ENCODE measurements around the gene AFG3L2.
"Not testable (repeated sequence)": the region's sequence is repeated elsewhere in the genome, so short reads cannot be mapped to it uniquely, and the experiment has no call there.

Gene AFG3L2

DNA sequence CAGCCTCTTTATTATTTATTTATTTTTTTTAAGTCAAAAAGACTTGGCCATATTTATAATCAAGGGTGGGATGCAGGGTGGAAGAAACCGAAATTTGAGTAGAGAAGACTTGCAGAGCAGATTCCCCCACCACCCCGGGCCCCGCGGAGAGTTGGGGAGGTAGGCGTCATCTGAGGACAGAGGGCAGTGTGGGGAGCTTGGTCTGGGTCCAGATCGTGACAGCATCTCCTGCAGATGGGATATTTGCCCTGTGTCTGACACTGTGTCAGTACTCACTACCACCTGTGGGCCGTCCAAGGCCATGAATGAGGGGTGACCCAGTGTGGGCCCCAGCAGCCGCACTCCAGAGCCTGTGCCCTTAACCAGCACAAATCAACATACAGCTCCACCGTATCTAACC lies 20.2 kb upstream of the AFG3L2 start:
- no peak for DNase-seq (ENCODE audit: low spot score)

DNA sequence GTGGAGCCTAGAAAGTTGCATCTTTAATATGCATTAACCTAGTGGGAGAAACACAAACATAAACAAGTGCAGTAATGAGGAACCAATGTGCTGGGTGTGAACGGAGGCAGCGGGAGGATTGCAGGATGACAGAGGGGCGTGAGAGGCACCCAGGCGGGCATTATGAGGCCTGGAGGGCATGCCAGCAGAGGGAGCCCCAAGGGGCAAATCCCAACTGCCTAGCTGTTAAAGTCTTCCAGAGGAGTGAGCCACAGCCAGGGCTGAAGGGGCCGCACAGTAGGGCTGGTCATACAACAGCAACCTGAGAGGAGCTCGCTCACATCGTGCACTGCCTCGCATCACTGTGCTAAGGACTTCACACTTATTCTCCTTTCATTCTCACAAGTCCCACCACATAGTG lies 17.4 kb upstream of the AFG3L2 start:
- peak; percentile 79 for DNase-seq (ENCODE audit: low spot score)

DNA sequence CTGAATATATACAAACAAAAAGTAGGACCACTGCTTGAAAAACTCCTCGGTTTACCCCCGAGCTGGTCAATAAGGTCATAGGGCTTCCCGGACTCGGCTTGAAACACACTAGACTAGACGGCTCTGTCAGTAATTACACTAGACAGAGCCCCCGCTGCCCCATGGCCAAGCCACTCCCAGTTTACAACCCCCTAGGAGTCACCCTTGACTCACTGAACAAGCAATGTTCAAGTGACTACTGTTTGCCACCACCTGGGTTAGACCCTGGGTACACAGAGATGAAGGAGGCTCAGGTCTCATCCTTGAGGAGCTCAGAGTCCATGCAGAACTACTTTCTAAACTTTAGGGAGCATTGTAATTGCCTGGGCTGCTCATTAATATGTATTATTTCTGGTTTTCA lies 17.0 kb upstream of the AFG3L2 start:
- no peak for DNase-seq (ENCODE audit: low spot score)

DNA sequence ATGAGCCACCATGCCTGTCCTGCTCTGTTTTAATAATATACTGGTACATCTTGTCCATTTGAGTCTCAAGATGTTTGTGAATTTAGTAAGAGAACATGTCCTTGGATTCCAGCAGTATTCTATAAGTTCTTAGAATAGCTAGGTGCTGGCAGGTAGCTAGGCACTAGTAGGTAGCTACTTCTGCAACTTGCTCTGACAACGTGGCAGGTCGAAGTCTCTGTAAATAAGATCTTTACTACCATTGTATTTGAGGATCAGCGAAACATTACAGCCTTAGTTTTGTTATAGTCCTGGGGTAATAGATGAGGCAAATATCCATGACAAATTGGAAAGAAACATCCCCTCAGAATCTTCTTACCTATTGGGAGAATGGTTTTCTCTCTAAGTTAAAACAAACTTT lies 16.5 kb upstream of the AFG3L2 start:
- no peak for DNase-seq (ENCODE audit: low spot score)

DNA sequence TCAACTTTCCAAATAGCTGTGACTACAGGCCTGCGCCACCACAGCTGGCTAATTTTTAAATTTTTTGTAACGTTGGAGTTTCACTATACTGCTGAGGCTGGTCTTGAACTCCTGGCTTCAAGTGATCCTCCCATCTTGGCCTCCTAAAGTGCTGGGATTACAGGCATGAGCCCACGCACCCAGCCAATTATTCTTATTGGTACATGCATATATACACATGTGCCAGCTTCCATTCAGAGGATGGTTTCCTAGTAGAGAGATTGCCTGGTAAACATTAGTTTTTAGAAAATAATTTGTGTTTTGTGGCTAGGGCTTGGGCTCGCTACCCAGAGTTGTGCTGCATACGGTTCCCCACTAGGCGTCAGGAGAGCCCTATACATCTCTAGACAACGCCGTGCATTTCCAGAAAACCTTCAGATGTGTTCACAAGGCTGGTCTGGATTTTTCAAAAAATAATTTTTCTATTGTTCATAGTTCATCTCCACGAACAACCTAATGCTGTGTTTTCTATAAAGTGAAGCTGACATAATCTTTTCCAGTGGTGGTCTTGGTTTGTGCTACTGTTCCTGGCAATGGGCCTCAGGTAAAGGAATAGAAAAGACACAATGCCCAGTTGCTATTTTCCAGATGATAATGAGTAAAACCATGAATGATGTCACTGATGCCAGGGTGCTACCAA lies 14.6 kb upstream of the AFG3L2 start:
- peak; percentile 87 for DNase-seq (ENCODE audit: low spot score)

DNA sequence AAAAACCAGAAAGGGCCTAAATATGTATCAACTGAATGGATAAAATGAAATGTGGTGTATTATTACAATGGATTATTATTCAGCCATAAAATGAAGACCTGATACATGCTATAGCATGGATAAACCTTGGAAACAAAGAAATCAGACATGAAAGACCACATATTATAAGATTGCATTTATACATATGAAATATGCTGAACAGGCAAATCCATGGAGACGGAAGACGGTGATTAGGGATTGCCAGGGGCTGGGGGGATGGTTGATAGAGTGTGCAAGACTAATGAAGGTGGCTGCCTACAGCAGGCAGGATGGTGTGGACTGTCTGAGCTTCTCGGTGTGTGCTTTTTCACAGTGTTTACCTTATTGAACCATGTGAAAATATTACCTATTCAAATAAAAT lies 11.4 kb upstream of the AFG3L2 start:
- DNase-seq (ENCODE audit: low spot score): no peak

DNA sequence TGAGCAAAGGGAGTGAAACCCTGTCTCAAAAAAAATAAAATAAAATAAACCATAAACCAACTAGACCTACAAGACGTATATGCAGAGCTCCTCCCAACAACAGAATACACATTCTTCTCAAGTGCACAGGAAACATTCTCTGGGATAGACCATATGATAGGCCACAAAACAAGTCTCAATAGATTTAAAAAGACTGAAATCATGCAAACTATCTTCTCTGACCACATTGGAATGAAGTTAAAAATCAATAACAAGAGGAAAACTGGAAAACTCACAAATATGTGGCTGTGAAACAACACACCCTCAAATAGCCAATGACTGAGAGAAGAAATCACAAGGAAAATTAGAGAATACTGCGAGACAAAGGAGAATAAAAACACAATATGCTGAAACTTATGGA lies 7.2 kb upstream of the AFG3L2 start:
- DNase-seq (ENCODE audit: low spot score): no peak

DNA sequence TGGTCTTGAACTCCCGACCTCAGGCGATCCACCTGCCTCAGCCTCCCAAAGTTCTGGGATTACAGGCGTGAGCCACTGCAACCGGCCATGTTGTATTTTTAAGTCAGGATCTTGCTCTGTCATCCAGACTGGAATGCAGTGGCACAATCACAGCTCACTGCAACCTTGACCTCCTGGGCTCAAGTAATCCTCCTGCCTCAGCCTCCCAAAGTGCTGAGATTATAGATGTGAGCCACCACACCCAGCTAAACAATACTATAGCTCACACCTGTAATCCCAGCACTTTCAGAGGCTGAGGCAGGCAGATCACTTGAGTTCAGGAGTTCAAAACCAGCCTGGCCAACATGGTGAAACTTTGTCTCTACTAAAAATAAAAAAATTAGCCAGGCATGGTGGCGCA lies 6.7 kb upstream of the AFG3L2 start:
- not testable (repeated sequence) for DNase-seq (ENCODE audit: low spot score)

DNA sequence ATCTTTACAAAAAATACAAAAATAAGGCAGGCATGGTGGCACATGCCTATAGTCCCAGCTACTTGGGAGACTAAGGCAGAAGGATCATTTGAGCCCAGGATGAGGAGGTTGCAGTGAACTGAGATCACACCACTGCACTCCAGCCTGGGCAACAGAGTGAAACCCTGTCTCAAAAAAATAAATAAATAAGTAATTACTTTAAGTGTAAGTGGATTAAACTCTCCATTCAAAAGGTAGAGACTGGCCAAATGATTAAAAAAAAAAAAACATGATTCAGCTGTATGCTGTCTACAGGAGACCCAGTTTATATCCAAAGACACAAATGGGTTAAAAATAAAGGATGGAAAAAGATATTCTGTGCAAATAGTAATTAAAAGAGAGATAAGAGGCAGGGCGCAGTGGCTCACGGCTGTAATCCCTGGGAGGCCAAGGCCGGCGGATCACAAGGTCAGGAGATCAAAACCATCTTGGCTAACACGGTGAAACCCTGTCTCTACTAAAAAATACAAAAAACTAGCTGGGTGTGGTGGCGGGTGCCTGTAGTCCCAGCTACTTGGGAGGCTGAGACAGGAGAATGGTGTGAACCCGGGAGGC lies 5.3 kb upstream of the AFG3L2 start:
- not testable (repeated sequence) for DNase-seq (ENCODE audit: low spot score)

DNA sequence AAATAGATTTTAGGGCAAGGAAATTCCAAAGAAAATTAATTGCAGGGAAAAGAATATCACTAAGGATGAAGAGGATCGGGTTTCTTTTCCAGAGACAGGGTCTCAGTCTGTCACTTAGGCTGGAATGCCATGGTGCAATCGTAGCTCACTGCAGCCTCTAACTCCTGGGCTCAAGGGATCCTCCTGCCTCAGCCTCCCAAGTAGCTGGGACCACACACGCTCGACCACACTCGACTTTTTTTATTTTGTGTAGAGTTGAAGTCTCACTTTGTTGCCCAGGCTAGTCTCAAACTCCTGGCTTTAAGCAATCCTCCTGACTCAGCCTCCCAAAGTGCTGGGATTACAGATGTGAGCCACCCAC lies 1.2 kb upstream of the AFG3L2 start:
- DNase-seq (ENCODE audit: low spot score): not testable (repeated sequence)

DNA sequence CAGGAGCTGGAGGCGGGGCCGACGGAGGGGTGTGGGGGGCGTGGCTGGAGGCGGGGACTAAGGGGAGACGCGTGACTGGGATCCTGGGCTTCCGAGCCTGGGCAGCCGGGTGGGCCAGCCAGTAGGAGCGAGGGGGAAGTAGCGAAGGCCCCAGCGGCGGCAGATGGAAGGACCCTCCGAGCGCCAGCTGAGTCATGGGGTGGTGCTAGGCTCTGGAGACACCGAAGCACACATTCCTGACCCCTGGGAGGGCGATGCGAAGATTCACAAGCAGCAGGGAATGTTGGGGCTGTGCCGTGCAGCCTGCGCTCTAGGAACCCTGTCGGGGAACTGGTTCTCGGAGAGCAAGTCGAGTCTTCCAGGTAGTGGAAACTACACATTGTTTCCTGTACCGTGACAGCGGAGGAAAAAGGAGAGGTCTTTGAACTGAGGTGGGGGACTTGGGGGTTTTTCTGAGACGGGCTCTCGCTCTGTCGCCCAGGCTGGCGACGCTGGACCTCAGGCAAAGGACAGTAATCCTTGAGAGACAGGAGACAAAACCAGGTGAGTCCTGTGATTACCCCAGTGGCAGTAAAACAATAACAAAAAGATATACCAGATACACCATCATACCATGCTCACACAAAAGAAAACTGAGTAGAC lies 650 bp upstream of the AFG3L2 start:
- DNase-seq (ENCODE audit: low spot score): no peak

DNA sequence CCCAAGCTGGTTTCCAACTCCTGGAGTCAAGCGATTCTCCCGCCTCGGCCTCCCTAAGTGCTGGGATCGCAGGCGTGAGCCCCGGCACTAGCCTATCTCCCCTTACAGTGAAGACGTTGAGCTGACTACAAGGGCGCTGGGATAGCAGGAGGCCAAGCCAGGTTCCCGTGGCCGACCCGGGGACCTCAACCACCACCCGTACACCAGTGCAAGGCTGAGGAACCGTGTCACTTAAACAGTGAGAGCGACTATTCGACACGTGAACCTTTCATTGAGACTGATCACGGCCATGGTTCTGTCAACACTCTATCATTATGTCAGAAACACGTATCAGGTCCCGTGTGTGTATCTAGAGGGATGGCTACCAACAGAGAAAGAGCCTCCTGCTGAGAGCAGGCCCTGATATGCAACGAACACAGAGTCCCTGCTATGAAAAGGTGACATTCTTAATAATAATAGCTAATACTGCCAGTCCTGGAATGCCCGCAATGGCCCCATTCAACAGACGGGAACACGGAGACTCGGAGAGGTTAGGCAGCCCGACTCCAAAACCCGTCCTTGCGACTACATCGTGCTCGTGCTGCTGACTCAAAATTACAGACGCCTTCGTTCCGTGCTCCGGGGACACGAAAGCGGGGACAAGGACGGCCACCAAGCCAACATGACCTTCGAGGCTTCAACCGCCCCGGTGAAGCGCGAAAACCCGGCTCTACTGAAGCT lies 833 bp downstream of the AFG3L2 start:
- DNase-seq (ENCODE audit: low spot score): no peak

DNA sequence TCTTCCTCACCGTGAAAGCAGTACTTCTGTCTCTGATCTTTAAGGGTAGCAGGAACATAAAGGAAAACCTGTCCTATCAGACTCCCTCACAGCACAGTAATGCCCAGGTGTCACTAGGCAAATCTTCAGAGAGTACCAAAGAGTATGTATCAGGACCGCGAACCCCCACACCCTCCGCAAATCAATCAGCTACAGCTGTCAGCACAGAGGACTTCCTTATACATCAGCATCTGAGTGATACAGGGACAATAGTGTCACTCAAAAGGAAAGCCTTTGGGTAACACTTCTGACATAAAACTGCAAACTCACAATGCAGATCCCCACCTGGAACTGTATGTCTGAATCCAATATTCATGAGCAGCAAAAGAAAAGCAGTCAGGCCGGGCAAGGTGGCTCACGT lies 2.6 kb downstream of the AFG3L2 start:
- no peak for DNase-seq (ENCODE audit: low spot score)

DNA sequence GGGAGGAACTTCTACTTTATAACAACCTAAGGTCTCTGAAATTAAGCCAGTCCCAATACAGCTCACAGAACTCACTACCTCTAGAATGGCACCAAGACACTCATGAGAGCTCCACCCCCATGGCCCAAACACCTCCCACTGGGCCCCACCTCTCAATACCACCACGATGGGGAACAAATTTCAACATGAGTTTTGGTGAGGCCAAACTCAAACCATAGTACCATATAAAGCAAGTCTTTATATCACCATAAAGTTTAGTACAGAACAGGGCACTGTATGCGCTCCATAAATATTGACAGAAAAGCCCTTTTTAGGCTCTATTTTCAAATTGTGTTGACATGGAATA lies 3.3 kb downstream of the AFG3L2 start:
- DNase-seq (ENCODE audit: low spot score): no peak

DNA sequence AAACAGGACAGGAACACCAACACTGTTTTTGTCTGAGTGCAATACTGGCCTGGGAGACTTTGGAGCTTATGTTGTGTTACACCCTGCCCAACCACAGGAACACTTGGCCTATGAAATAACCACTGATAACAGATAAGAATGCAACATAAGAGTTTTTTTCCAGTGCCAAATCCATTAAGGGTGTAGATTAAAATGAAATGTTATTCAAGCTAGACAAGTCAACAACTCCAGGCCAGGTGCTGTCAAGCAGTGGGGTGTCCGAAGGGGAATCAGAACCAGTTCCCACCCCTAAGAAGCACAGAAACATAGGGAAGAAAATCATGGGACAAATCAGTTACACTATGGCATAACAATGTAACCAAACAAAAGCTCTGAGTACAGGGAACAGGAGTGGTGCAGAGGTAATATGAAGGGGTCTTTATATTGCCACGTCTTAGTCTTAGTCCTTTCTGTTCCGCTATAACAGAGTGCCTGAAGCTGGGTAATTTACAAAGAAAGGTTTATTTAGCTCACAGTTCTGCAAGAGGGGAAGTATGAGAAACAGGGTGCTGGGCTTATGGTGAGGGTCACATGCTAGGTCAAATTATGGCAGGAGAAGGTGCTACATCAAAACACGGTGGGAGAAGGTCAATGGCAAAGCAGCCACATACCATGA lies 3.8 kb downstream of the AFG3L2 start:
- no peak for DNase-seq (ENCODE audit: low spot score)

DNA sequence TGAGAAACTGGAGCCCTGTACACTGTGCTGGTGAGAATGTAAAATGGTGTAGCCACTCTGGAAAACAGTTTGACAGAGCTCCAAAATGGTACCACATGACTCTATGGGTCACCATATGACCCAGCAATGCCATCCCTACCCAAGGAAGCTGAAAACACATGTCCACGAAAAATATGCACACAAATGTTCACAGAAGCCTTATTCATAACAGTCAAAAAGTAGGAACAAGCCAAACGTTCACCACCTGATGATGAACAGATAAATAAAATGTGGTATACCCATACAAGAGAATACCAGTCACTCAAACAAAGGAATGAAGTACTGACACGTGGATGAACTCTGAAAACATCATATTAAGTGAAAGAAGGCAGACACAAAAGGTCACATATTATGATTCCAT lies 4.6 kb downstream of the AFG3L2 start:
- no peak for DNase-seq (ENCODE audit: low spot score)

DNA sequence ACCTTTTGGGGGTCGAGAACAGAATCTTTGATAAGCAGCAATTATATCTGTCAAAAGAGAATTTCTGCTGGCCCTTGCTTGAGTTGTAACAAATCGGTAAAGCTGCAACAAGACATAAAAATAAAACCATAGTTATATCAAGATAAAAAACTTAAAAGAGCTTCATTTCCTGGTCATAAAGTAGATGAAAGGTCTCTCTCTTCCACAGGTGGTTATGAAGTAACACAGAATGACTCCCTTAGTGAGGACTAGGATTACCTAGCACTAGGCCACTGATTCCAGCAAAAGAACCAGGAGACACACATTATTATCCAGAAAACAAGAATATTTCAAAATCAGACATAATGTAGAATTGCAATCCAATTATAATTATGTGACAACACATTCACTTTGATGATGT lies 5.4 kb downstream of the AFG3L2 start:
- no peak for DNase-seq (ENCODE audit: low spot score)

DNA sequence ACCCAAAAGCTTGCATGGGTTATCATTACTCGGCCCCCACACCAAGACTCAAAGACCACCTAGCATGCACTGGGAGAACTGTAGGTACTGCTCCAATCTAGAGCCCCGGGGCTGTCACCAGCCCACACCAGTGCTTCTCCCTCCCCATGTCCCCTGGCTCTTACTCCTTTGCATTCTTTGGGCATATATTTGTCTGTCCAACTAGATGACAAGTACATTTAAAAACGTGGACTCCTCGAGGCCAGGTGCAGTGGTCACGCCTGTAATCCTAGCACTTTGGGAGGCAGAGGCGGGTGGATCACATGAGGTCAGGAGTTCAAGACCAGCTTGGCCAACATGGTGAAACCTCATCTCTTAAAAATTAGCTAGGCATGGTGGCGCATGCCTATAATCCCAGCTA lies 7.8 kb downstream of the AFG3L2 start:
- no peak for DNase-seq (ENCODE audit: low spot score)

DNA sequence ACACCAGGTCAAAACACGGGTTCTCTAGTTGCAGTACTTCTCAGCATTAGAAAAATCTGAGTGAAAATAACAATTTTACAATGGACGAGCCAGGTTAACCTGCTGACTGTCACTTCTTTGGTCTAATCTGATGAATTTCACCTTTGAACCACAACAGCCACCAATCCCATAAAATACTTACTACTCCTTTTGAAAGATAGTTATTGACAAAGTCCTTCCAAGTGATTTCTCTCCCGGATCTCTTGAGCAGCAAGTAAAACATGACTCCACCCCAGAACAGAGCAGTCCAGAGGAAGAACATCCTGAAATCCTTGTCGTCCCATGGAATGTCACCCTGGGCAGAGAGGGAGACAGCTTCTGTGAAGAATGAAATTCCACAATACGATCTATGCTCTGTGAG lies 10.2 kb downstream of the AFG3L2 start:
- DNase-seq (ENCODE audit: low spot score): no peak

DNA sequence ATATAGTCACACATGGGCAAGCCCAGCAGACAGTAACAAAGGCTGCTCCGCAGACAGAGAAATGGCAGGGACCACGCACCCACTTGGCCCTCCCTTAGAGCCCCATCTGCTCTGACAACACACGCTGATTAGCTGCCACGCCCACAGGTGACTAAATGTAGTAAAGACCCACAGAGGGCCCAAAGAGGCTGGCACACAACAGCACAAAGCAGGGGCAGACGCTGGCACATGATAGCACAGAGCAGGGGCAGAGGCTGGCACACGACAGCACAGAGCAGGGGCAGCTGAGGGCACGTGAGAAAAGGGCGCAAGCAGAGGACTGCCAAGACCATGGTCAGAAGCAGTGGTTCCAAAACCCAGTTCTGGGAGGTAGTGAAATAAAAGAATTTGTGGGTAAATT lies 10.6 kb downstream of the AFG3L2 start:
- DNase-seq (ENCODE audit: low spot score): no peak

DNA sequence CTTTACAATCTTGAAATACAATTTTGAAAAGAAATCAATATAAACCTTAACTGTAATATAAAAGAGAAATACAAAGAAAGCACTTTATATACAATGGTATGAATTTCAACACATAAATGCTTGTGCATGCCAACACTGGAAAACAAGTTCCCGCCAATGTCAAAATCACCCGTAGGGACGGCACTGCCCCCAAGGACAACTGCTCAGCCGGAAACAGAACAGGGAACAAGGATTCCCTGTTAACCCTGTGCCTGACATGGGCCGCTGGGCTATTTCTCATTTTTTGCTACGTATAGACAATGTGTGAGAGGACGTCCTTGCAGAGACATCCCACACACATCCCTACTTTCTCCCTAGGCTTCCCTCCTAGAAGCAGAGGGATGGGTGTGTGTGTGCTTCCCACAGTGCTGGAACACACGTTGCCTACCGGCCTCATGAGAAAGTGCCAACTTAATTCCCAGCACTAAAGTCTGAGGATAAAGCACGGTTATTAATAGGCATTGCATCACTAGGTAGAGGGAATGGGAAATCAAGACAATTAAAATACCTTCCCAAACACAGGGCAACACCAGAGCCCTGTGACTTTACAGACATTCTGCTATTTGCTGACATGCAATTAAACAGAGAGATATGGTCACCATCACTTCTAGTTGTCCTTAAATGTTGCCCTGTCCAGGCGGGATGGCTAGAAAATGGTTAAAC lies 14.4 kb downstream of the AFG3L2 start:
- DNase-seq (ENCODE audit: low spot score): no peak

DNA sequence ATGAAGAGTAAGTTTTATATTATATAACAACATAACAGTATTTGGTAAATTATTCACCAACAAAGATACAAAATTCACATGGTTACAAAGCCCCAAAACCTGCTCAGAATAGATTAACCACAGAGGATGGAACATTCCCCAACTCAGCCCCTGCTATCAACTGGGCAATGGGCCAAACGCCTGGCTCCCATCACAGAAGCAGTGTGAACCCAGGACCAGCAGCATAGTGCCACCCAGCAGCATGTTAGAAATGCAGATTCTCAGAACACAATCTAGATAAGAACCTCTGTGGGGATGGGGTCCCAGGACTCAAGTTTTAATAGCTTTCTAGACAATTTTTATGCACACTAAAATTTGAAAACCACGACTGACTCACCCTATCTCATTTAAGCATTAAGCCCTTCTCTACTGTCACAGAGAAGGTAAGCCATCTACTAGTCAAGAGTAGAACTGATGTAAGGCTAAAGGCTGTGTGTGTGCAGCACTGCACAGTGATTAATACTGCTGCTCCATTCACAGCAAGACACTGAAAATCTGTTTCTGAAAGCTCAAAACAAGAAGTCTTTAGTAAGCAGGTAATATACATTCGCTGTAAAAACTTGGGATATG lies 15.2 kb downstream of the AFG3L2 start:
- no peak for DNase-seq (ENCODE audit: low spot score)
